Upper lobe of left lung (tissue), 4 donors: ENCODE measurements around the gene ANKS1B.

Experiments used
- CTCF ChIP-seq, 6 experiments: fragments of 450-650 bp in 4 of 6; fragments of 200-600 bp in 2 of 6; sonication (generic) in 2 of 6; IDR thresholded peaks; one replicate each; pipeline ENCODE4 v1.5.1; 2016 to 2019; ENCODE audit warnings: antibody characterized with exemption in 6 of 6
- EP300 ChIP-seq, 4 donors: sonication (generic); formaldehyde crosslinking; IDR thresholded peaks; one replicate each; pipeline ENCODE4 v1.5.1; 2017; ENCODE audit warnings: antibody characterized with exemption in 4 of 4, control low read depth in 2 of 4
- POLR2AphosphoS5 ChIP-seq, 2 donors: sonication (generic); formaldehyde crosslinking; IDR thresholded peaks; one replicate each; pipeline ENCODE4 v1.5.1; 2017; ENCODE audit warnings: antibody characterized with exemption in 2 of 2

GRCh38 chr12:98730412-98730811, 1254.3 kb downstream of the ANKS1B start:
- TF ChIP-seq EP300 (IDR thresholded peaks at IDR 0.05) = no peak
- no peak for TF ChIP-seq CTCF (IDR thresholded peaks at IDR 0.05)
- TF ChIP-seq POLR2AphosphoS5 (IDR thresholded peaks at IDR 0.05) = no peak
